Activated T-cell treated with anti-CD3 and anti-CD28 coated beads for 1 hour (primary cell): Measurements from ENCODE around the gene MGP.

Experiments
- DNase-seq: peaks from one replicate; pipeline ENCODE4 v3.0.0-alpha.2; 2020; ENCODE audit warnings: low read depth

MGP gene

DNA sequence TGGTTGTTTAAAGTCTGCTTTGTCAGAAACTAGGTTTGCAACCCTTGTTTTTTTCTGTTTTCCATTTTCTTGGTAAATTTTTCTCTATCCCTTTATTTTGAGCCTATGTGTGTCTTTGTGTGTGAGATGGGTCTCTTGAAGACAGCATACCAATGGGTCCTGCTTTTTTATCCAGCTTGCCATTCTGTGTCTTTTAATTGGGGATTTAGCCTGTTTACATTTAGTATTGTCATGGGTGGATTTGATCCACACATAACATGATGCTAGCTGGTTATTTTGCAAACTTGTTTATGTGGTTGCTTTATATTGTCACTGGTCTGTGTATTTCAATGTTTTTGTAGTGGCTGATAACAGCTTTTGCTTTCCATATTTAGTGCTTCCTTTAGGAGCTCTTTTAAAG is 25.2 kb downstream of the MGP start:
- DNase-seq: no peak

GRCh38 chr12:14858513-14858912 is 27.1 kb downstream of the MGP start:
- DNase-seq: no peak

GRCh38 chr12:14854586-14855183 is 31.0 kb downstream of the MGP start:
- no peak for DNase-seq

DNA sequence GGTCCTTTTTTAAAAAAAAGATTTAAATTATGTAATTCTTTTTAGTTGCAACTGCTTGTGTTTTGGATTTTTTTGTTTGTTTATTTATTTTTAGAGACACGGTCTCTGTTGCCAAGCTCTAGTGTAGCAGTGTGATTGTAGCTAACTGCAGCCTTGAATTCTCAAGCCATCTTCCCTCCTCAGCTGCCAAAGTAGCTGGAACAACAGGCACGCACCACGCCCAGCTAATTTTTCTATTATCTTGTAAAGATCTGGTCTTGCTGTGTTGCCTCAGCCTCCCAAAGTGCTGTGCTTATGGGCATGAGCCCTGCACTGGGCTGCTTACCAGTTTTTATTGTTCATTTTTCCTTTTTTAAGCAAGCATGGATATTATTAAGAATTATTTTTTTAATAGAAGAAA is 31.7 kb downstream of the MGP start:
- no peak for DNase-seq

- no peak for DNase-seq
Measured at GRCh38 chr12:14852880-14853279, 32.8 kb downstream of the MGP start.

GRCh38 chr12:14850929-14851663 is 34.6 kb downstream of the MGP start:
- DNase-seq: no peak

GRCh38 chr12:14849661-14850060 is 36.0 kb downstream of the MGP start:
- DNase-seq: no peak

GRCh38 chr12:14846876-14847580 is 38.6 kb downstream of the MGP start:
- no peak for DNase-seq

GRCh38 chr12:14846042-14846587 is 39.5 kb downstream of the MGP start:
- DNase-seq: no peak

GRCh38 chr12:14845350-14845750 is 40.3 kb downstream of the MGP start:
- DNase-seq: peak; percentile 19

DNA sequence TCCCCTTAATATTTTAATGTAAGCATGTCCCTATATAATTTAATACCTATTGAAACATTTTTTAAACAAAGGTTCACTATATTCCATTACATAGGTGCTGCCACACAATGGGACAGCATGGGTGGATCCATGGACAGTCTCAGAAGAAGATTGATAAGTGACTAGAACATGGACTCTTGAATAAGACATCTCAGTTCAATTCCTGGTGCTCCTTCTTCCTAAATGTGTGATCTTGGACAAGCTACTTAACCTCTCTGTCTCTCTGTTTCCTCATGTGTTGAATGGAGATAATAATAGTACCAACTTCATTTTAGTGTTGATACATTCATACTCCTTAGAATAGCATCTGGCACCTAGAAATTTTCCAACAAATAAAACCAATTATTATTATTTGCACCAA is 41.3 kb downstream of the MGP start:
- no peak for DNase-seq

DNA sequence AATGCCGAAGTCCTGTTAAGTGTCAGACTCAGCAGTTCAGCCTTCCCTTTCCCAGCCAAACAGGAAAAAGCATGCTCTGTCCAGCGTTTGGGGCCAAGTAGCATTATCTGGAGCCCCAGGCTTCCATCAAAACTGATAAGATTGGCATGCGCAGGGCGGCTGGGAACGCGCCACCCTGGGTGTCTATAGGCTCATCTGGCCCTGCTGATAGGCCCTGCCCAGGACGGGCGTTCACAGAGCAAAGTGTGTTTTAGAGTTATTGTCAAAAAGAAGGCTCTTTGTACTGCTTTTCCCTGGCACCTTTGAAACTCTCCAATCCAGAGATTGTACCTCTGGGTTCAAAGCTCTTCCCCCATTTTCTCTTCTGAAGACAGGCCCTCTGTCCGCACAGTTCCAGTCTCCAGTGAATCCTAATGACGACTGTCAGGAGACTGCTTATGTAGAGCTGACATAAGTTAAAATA is 42.2 kb downstream of the MGP start, which contains the start of gene ART4:
Gene ART4, minus strand, starts transcription at position 102 of the 463 bp plus-strand sequence. CDS start 413 bp downstream, outside the sequence.
- DNase-seq: no peak

GRCh38 chr12:14842315-14842714 is 43.3 kb downstream of the MGP start:
- no peak for DNase-seq

DNA sequence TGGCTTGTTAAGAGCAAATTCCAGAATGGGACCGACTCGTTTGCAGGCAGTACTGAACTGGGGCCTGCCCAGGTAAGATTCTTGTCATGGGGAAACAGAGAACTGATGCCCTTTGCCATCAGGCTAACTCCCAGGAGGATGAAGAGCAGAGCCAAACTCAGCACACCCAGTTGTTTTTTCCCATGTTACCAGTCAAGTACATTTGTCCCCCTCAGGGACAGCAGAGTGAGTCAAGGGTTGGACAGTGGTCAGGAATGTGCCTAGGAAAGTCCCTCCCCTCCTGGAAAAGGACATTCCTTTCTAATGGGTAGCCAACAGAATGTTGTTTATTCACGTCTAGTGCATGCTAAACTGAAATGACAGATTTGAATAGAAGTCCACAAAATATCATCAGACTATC is 43.9 kb downstream of the MGP start:
- no peak for DNase-seq

DNA sequence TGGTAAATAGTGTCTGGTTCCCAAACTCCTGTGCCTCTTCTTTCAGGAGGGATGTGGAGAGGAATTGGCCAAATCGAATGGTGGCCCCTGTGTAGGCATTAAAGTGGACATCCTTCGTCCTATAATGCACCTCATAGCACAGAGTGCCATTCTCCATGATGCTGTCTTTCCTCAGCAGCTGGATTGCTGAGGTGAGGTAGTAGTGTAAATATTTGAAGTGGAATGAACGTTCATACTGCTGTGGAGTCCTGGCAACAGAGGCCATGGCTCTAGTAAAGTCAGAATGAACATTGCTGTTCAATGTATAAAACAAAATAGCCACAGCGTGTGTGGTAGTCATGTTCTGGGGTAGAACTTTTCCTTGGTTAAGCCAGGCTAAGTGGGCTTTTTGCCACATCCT is 45.0 kb downstream of the MGP start:
- DNase-seq: no peak

GRCh38 chr12:14839262-14839661 is 46.4 kb downstream of the MGP start:
- no peak for DNase-seq

DNA sequence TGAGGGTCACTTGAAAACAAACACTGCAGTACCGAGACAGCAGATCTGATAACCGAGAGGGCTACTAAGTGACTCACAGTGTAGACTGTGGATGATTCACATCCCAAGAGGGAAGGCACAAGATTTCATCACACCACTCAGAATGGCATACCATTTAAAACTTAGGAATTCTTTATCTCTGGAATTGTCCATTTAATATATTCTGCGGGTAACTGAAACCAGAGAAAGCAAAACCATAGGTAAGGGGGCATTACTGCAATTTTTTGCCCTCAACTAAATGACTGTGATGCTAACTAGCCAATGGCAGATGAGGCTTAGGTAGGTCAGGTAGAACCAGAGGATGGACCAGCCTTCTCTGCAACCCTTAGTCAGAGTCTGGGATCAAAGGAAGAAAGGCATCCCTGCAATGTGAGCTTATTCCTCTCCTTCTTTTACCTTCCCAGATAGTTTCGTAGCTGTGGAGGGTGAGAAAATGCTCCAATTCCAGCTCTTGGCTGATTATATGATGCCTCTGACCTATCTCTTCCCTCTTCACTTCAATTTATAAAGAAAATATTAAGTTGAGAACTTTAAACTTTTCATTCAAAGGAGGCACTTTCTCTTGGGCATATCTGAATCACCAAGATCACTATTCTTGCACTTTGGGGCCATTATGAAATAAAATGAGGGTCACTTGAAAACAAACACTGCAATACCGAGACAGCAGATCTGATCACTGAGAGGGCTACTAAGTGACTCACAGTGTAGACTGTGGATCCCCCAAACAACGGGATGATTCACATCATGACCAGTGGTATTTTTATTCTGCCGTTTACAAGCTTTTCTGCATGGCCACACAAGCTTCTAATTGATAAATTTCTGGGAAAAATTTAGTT is 49.1 kb downstream of the MGP start:
- no peak for DNase-seq

- no peak for DNase-seq
Measured at GRCh38 chr12:14834509-14834908, 51.1 kb downstream of the MGP start.

DNA sequence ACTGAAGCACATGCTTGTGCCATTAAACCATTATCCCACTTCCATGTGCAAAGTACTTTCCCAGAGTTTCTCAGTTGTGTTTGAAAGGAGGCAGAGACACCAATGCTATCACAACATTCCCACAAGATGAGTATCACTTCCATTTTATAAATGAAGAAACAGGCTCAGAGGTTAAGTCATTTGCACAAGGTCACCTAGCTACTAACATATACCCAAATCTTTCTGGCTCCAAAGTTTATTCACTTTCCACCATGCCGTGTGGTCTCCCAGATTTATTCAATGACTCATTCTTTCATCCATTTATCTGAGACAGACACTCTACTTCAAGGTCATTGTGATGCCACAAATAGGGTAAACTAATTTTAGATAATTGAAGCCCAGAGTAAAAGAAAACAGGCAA is 51.7 kb downstream of the MGP start:
- no peak for DNase-seq

DNA sequence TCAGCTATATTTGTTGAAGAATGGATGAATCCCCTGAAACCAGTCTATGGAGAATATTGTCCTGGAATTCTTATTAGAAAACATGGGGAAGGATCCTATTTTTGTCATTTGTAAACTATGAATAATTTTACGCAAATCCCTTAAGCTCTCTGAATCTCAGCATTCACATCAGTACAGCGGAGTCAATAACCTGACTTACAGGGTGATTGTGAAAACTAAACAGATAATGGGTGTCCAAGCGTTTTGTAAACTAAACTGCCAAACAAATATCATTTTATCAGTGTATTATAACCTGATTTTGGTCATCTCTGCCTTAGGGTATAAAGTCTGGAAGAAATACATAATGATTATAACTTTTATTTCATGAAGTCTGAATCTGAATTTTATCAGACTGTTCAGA is 52.3 kb downstream of the MGP start:
- no peak for DNase-seq
